ENCODE data around the gene PTTG1IP. TPM values are rescaled to one million over a fixed set of nuclear protein-coding genes. Genes with fewer than 3 reads are reported as not detected.

PTTG1IP gene
- total and polyA plus RNA-seq, 2 donors (not counting 1 experiment from before 2014, with no cell fraction given), result 30.7 to 58.6 TPM

- H3K36me3 ChIP-seq (replicated peaks in 1 of 2; ENCODE audit: control extremely low read depth in 1 of 2, control insufficient read depth in 1 of 2, extremely low read depth in 1 of 2, insufficient read depth in 2 of 2, low read length in 1 of 2), result peaks cover 0 to 67% of the 10 kb centered on the region in 2 experiments
- no peak overlapping the region for H3K4me3 Mint-ChIP-seq
- no peaks in the 10 kb centered on the region for H3K9me3 Mint-ChIP-seq (ENCODE audit: insufficient read depth)
- H3K4me3 ChIP-seq (ENCODE audit: control extremely low read depth in 1 of 5, extremely low read depth in 1 of 5, insufficient read depth in 1 of 5, low read depth in 2 of 5, low read length in 4 of 5), result no peak overlapping the region
- no peak overlapping the region for H3K27ac Mint-ChIP-seq
- ATAC-seq (ENCODE audit: low read depth), result no peak
- peaks cover 3 to 11% of the 10 kb centered on the region in 2 donors for H3K4me1 ChIP-seq (ENCODE audit: control insufficient read depth in 2 of 2, insufficient read depth in 2 of 2, low read length in 2 of 2)
- no peak for DNase-seq
- intact Hi-C loops (cut with micrococcal nuclease), result no loop called here
- no peaks in the 10 kb centered on the region for H3K9me3 ChIP-seq (ENCODE audit: control extremely low read depth in 1 of 3, control insufficient read depth in 2 of 3, insufficient read depth in 1 of 3, low read length in 2 of 3)
- H2AFZ ChIP-seq (ENCODE audit: insufficient read depth, low read depth, low read length, poor library complexity, severe bottlenecking), result no peak overlapping the region
- CTCF ChIA-PET, result interaction anchor here (12.5 kb wide), 1 partner anchor 42 kb away, joined by 204 read pairs; no protein-coding TSS in a partner anchor
- H3K27ac ChIP-seq (ENCODE audit: low read length in 2 of 2), result no peak overlapping the region
- peaks cover 15% of the 10 kb centered on the region for H3K79me2 ChIP-seq (ENCODE audit: control insufficient read depth, insufficient read depth, low read length)
- WGBS (ENCODE audit: insufficient coverage), result 98% methylated on average over 57 of the region's 64 CpGs
- H4K20me1 ChIP-seq (ENCODE audit: control insufficient read depth, insufficient read depth, low read length, poor library complexity, severe bottlenecking), result peaks cover 38% of the 10 kb centered on the region
- no peak for TF ChIP-seq EZH2 (IDR thresholded peaks at IDR 0.05; ENCODE audit: borderline replicate concordance, insufficient read depth, low read depth, low read length, poor library complexity, severe bottlenecking)
- TF ChIP-seq CTCF (IDR thresholded peaks at IDR 0.05), result no peak
- H3K4me2 ChIP-seq (replicated peaks; ENCODE audit: low read depth, low read length, poor library complexity, severe bottlenecking), result no peak overlapping the region
- no peaks in the 10 kb centered on the region for H3K27me3 ChIP-seq (replicated peaks in 1 of 4; ENCODE audit: control extremely low read depth in 1 of 4, control insufficient read depth in 3 of 4, insufficient read depth in 4 of 4, low read length in 3 of 4)
- POLR2A ChIA-PET, result no interaction called here
- H3K9ac ChIP-seq (ENCODE audit: low read length), result no peak overlapping the region
- H3K4me1 Mint-ChIP-seq, result peaks cover 13% of the 10 kb centered on the region
- H3K27me3 Mint-ChIP-seq, result no peaks in the 10 kb centered on the region
Measured at GRCh38 chr21:44888581-44889550, 15.4 kb upstream of the PTTG1IP start.
